OCI-LY7 (cell line): ENCODE data around the gene VAMP4.

ENCODE experiments used
- EZH2phosphoT487 ChIP-seq: fragments of 200-600 bp; sonication (generic); IDR thresholded peaks from 2 replicates; pipeline ENCODE4 v1.6.1; 2018; ENCODE audit warnings: low read depth, borderline replicate concordance, mild to moderate bottlenecking, mixed run types, antibody characterized with exemption, low read length, moderate library complexity, mixed read lengths
- TF ChIP-seq, protein P1 (sequence below): fragments of 200-600 bp; sonication (generic); conservative IDR thresholded peaks from 2 replicates; pipeline ENCODE4 v1.5.1; 2014; ENCODE audit warnings: mild to moderate bottlenecking, antibody characterized with exemption, low read length, moderate library complexity, mixed read lengths

- TF ChIP-seq, protein P1, sequence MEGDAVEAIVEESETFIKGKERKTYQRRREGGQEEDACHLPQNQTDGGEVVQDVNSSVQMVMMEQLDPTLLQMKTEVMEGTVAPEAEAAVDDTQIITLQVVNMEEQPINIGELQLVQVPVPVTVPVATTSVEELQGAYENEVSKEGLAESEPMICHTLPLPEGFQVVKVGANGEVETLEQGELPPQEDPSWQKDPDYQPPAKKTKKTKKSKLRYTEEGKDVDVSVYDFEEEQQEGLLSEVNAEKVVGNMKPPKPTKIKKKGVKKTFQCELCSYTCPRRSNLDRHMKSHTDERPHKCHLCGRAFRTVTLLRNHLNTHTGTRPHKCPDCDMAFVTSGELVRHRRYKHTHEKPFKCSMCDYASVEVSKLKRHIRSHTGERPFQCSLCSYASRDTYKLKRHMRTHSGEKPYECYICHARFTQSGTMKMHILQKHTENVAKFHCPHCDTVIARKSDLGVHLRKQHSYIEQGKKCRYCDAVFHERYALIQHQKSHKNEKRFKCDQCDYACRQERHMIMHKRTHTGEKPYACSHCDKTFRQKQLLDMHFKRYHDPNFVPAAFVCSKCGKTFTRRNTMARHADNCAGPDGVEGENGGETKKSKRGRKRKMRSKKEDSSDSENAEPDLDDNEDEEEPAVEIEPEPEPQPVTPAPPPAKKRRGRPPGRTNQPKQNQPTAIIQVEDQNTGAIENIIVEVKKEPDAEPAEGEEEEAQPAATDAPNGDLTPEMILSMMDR = no peak
- no peak for TF ChIP-seq EZH2phosphoT487
Observed at GRCh38 chr1:171781176-171781875, 39.5 kb upstream of the VAMP4 start, which contains the start of gene METTL13.
